GM21576 (cell line): Measurements from ENCODE around the gene SMIM35.

Experiments
- ATAC-seq: cut with Tn5 transposase; IDR thresholded peaks from one replicate; pipeline ENCODE4 v1.9.1; 2021; ENCODE audit warnings: mild to moderate bottlenecking, moderate library complexity; ENCODE audit not compliant: unreplicated experiment

The SMIM35 gene

GRCh38 chr11:118086913-118087768, at the start of gene SMIM35:
Gene SMIM35, minus strand, starts transcription at chr11:118086963. Its CDS starts 206 bp downstream, at chr11:118086757.
- ATAC-seq = no peak

GRCh38 chr11:118136341-118136740, 49.6 kb upstream of the SMIM35 start:
- ATAC-seq = no peak

GRCh38 chr11:118135796-118136165, 49.0 kb upstream of the SMIM35 start:
- no peak for ATAC-seq

GRCh38 chr11:118135051-118135795, 48.5 kb upstream of the SMIM35 start:
- ATAC-seq = no peak

- ATAC-seq = no peak
Observed at GRCh38 chr11:118133816-118134215, 47.1 kb upstream of the SMIM35 start.

GRCh38 chr11:118132385-118133151, 45.8 kb upstream of the SMIM35 start:
- no peak for ATAC-seq

GRCh38 chr11:118129471-118130172, 42.9 kb upstream of the SMIM35 start:
- ATAC-seq = no peak

- no peak for ATAC-seq
Observed at GRCh38 chr11:118128721-118129470, 42.1 kb upstream of the SMIM35 start.

GRCh38 chr11:118128310-118128709, 41.5 kb upstream of the SMIM35 start:
- ATAC-seq = no peak

- ATAC-seq = no peak
Observed at GRCh38 chr11:118126082-118126838, 39.5 kb upstream of the SMIM35 start.

- ATAC-seq = no peak
Observed at GRCh38 chr11:118124929-118125535, 38.3 kb upstream of the SMIM35 start.

GRCh38 chr11:118120793-118121192, 34.0 kb upstream of the SMIM35 start:
- no peak for ATAC-seq

- ATAC-seq = no peak
Observed at GRCh38 chr11:118117790-118118601, 31.2 kb upstream of the SMIM35 start.

- no peak for ATAC-seq
Observed at GRCh38 chr11:118115048-118115447, 28.3 kb upstream of the SMIM35 start.

GRCh38 chr11:118114266-118114665, 27.5 kb upstream of the SMIM35 start:
- no peak for ATAC-seq

- no peak for ATAC-seq
Observed at GRCh38 chr11:118112711-118113430, 26.1 kb upstream of the SMIM35 start.

GRCh38 chr11:118111744-118112035, 24.9 kb upstream of the SMIM35 start:
- ATAC-seq = no peak
